Peyer's patch (tissue), 4 donors: ENCODE data around the gene CTSH.

Source experiments
- POLR2A ChIP-seq, 2 donors: fragments of 450-650 bp; IDR thresholded peaks; one replicate each; pipeline ENCODE4 v1.5.1; 2017; ENCODE audit warnings: antibody characterized with exemption in 2 of 2, mild to moderate bottlenecking in 2 of 2, moderate library complexity in 2 of 2
- TF ChIP-seq, protein P1 (sequence below), 6 experiments: fragments of 450-650 bp in 4 of 6; fragments of 200-600 bp in 2 of 6; sonication (generic) in 1 of 6; IDR thresholded peaks; one replicate each; pipeline ENCODE4 v1.5.1; 2017 to 2019; ENCODE audit warnings: antibody characterized with exemption in 6 of 6, mild to moderate bottlenecking in 3 of 6, moderate library complexity in 1 of 6

DNA sequence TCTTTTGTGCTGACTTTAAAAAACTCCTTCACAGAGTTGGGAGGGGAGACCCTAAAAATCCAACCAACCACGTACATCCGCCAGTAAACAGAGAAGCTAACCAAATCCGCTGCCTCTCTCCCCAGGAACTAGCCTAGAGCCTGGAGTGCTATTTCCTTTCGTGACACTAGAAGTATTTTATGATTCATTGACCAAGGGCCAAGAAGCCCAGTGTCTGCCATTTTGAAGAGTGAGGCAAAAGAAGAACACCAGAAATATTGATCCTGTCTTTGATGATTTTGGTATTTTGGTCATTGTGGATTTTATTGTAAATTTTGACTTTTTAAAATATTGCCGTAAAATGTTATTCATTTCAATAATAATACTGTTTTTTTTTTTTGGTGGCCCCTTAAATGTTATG, 10.5 kb upstream of the CTSH start:
- TF ChIP-seq, protein P1, sequence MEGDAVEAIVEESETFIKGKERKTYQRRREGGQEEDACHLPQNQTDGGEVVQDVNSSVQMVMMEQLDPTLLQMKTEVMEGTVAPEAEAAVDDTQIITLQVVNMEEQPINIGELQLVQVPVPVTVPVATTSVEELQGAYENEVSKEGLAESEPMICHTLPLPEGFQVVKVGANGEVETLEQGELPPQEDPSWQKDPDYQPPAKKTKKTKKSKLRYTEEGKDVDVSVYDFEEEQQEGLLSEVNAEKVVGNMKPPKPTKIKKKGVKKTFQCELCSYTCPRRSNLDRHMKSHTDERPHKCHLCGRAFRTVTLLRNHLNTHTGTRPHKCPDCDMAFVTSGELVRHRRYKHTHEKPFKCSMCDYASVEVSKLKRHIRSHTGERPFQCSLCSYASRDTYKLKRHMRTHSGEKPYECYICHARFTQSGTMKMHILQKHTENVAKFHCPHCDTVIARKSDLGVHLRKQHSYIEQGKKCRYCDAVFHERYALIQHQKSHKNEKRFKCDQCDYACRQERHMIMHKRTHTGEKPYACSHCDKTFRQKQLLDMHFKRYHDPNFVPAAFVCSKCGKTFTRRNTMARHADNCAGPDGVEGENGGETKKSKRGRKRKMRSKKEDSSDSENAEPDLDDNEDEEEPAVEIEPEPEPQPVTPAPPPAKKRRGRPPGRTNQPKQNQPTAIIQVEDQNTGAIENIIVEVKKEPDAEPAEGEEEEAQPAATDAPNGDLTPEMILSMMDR (IDR thresholded peaks at IDR 0.05) = no peak
- no peak for TF ChIP-seq POLR2A (IDR thresholded peaks at IDR 0.05)
